GM18909 (cell line): Measurements from ENCODE around the gene LAMTOR5.
"Not testable (repeated sequence)": the region's sequence is repeated elsewhere in the genome, so short reads cannot be mapped to it uniquely, and the experiment has no call there.

ENCODE experiments used
- ATAC-seq: cut with Tn5 transposase; IDR thresholded peaks from one replicate; pipeline ENCODE4 v1.9.1; 2021; ENCODE audit warnings: mild to moderate bottlenecking; ENCODE audit not compliant: unreplicated experiment, poor library complexity

The LAMTOR5 gene

GRCh38 chr1:110407260-110408210 lies at the start of gene LAMTOR5:
TSS of gene LAMTOR5 (minus strand) at chr1:110407694. CDS start at chr1:110407620, 74 bp downstream.
- peak; percentile 92 for ATAC-seq

GRCh38 chr1:110457206-110457605 lies 49.7 kb upstream of the LAMTOR5 start:
- no peak for ATAC-seq

GRCh38 chr1:110455151-110455550 lies 47.7 kb upstream of the LAMTOR5 start:
- no peak for ATAC-seq

- no peak for ATAC-seq
Observed at GRCh38 chr1:110454328-110454727, 46.8 kb upstream of the LAMTOR5 start.

DNA sequence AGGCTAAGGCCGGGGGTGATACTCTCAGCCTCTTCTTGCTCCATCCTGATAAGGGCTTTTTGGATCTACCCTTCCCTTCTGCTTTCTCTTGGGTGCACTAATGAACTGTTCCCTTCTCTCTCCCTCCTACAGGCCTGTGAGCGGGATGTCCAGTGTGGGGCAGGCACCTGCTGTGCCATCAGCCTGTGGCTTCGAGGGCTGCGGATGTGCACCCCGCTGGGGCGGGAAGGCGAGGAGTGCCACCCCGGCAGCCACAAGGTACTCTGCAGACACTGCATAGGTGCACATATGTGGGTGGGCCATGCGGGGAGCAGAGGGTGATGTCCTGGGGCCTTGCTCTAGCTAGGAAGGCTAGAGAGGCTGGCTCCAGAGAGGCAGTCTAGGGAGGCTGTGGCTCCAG lies 46.3 kb upstream of the LAMTOR5 start:
- ATAC-seq = no peak

- no peak for ATAC-seq
Observed at GRCh38 chr1:110452330-110452729, 44.8 kb upstream of the LAMTOR5 start.

- no peak for ATAC-seq
Observed at GRCh38 chr1:110450929-110451328, 43.4 kb upstream of the LAMTOR5 start, which contains the start of gene PROK1. TSS of gene PROK1 (plus strand) at chr1:110451149. CDS start at chr1:110451217, 68 bp downstream.

DNA sequence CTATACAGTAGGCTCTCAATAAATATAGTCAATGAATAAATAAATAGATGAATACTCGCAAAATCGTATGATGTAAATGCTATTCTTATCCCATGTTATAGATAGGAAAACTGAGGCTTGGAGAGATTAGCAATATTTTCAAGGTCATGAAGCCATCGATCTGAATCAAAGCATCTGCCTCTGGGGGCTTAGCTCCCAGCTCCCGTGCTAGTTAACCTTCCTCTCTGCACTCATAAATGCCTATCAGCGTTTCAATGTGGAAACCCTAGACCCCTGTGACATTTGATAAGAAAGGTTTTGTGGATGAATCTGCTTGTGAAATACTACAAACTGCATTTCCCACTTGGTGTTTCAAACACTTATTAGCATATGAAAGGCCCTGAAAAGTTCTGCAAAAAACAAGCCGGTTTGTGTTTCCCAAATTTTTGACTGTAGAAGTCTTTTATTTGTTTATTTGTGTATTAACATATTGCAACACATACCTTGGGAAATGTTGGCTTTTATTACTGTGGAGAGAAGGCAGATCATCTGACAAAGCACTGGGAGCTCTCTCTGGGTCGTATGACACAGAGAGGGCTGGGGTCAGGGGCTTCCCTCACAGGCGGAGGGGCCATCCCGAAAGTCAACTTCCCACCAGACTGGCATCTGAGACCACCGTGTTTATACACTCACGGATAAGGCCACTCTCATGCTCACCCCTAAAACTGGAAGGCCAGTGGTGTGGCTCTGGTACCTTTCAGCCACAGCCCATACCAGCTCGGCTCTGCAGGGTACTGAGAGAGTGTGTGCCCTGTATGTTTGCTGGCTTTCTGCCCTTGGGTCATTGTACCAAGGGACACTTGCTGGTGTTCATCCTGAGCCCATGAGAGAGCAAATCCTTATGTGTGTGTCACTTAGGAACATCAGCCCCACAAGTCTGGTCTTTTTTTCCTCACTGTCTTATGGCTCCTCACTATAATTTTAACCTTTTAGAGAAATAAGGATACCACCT lies 42.5 kb upstream of the LAMTOR5 start:
- no peak for ATAC-seq

- ATAC-seq = no peak
Observed at GRCh38 chr1:110444561-110444960, 37.1 kb upstream of the LAMTOR5 start.

DNA sequence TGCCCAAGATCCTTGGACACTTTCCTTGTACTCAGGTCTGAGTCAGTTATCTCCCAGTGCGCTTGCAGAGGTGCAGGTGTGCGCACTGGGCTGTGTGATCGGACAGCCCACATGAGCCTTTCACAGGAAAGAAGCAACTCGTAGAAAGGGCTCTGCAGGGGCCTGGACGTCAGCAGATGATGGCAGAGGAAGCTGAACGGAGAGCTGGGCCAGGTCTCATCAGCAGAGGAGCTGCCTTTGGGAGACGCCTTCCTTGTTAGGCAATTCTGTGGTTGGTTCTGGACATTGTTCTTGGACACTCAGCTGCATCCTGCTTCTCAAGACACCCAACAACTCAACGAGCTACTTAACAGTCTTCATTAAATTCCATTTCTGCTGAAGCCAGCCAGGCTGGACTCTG lies 36.0 kb upstream of the LAMTOR5 start:
- ATAC-seq = no peak

DNA sequence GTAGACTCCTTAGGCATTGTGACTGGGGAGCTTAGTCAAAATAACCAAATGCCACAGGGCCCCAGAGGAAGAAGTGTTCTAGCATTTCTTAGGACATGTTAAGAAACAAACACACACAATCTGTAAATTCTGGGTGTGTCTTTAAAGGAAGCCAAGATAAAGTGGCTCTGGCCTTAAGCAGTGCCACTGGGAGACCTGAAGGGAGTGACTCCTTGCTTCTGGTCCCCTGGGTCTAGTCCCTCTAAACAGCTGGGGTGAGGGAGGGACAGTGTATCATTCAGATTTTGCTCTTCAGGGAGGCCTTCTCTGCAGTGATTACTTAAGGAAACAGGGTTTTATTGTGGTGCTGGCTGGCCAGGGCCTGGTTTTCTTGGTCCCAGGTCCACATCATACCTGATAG lies 34.4 kb upstream of the LAMTOR5 start:
- ATAC-seq = no peak

GRCh38 chr1:110440877-110441276 lies 33.4 kb upstream of the LAMTOR5 start:
- ATAC-seq = no peak

GRCh38 chr1:110439873-110440272 lies 32.4 kb upstream of the LAMTOR5 start:
- not testable (repeated sequence) for ATAC-seq

DNA sequence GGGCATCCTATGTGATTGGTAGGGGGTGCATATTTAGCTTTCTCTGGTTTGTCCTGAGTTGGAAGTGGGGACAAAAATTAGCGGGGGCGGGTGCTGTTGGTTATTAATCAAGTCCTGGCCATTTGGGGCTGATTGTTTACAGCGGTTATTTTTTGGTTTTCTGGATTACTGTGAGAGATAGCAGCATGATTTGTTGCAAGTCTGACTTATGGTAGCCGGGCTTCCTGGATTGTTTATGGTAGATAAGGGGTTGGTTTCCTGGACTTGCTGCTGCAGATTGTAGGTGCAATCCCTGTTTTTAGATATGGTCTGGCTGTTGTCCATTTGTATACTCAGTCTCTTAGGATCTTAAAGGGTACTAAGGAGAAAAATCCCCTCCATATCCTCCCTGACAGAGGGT lies 31.4 kb upstream of the LAMTOR5 start:
- ATAC-seq = no peak

GRCh38 chr1:110437645-110438299 lies 30.3 kb upstream of the LAMTOR5 start:
- ATAC-seq = not testable (repeated sequence)

DNA sequence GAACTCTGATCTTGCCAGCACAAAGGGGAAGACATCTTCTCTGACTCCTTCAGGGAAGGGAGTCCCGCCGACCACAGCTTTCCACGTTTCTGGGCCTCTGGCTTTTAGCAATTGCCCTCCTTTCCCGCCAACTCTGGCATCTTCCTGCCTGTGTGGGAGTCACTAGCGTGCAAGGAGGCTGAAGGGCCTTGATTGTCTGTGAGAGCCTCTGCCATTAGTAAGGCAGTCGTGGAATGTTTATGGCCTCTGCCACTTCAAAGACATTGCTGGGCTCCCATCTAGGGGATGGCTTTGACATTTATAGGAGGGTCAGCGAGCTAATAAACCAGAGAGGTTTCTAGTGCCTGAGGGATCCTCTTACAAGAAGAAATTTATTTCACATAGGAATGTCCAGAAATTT lies 29.1 kb upstream of the LAMTOR5 start:
- no peak for ATAC-seq

- ATAC-seq = no peak
Observed at GRCh38 chr1:110434946-110435345, 27.5 kb upstream of the LAMTOR5 start.

DNA sequence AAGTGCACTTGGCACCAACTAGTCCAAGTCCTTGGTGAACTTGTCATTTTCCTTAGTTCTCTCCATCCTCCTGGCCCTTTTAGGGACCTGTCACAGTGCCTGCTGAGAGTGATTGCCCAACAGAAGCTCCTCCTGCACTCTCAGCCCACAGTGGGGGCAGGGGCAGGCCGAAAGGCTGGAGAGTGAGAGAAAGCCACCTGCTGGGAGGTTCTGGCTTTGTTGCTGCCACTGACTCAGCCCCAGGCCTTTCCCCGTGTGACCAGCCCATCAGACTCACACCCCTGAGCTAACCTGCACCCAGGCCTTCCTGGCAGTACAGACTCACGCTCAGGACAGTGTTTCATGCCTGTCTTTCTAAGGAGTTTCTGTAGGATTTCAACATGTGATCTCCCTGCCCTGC lies 26.3 kb upstream of the LAMTOR5 start:
- ATAC-seq = no peak

DNA sequence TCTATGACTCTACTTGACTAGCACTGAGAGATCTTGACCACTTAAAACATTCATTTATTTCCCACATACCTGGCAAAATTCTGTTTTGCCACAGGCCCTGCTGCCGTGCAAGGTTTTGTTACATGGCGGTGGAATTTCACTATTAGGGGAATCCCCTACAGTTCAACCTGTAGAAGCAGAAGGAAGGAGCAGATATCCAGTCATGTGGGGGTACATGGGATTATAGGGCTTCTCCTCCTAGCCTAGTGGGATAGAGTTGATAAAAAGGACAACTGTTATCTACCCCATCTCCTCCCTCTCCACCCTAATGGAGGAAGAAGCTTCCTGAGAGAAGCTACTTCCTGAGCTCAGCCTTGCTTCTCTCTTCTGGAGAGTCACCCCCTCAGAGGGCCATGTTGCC lies 25.7 kb upstream of the LAMTOR5 start:
- ATAC-seq = no peak

- ATAC-seq = no peak
Observed at GRCh38 chr1:110430901-110431300, 23.4 kb upstream of the LAMTOR5 start.
